ENCODE measurements around the gene ROCK2.

- TF ChIP-seq POLR2AphosphoS5 (IDR thresholded peaks at IDR 0.05; ENCODE audit: low read depth, low read length) (no peak), REST (IDR thresholded peaks at IDR 0.05; ENCODE audit: insufficient read depth in 1 of 2, low read depth in 2 of 2, low read length in 2 of 2) (no peak), SIN3A (IDR thresholded peaks at IDR 0.05; ENCODE audit: borderline replicate concordance, insufficient read depth, low read length) (no peak), TAF1 (IDR thresholded peaks at IDR 0.05; ENCODE audit: borderline replicate concordance, insufficient read depth, low read length) (no peak)
Observed at GRCh38 chr2:11159574-11160170, 184.8 kb downstream of the ROCK2 start.

Measured in PFSK-1 (cell line).